ENCODE results near the gene CEACAM20.
"Not testable (repeated sequence)": the region's sequence is repeated elsewhere in the genome, so short reads cannot be mapped to it uniquely, and the experiment has no call there.

CEACAM20 gene

GRCh38 chr19:44549507-44549906, 20.0 kb upstream of the CEACAM20 start:
- no peak for DNase-seq (ENCODE audit: low read depth, low spot score)

GRCh38 chr19:44548736-44549135, 19.3 kb upstream of the CEACAM20 start:
- peak; percentile 46 for DNase-seq (ENCODE audit: low read depth, low spot score)

- DNase-seq (ENCODE audit: low read depth, low spot score) = no peak
Observed at GRCh38 chr19:44544031-44544430, 14.6 kb upstream of the CEACAM20 start.

- no peak for DNase-seq (ENCODE audit: low read depth, low spot score)
Observed at GRCh38 chr19:44542671-44543070, 13.2 kb upstream of the CEACAM20 start.

GRCh38 chr19:44540736-44541135, 11.3 kb upstream of the CEACAM20 start:
- no peak for DNase-seq (ENCODE audit: low read depth, low spot score)

- no peak for DNase-seq (ENCODE audit: low read depth, low spot score)
Observed at GRCh38 chr19:44539991-44540390, 10.5 kb upstream of the CEACAM20 start.

- DNase-seq (ENCODE audit: low read depth, low spot score) = no peak
Observed at GRCh38 chr19:44539236-44539826, 9.9 kb upstream of the CEACAM20 start.

- DNase-seq (ENCODE audit: low read depth, low spot score) = not testable (repeated sequence)
Observed at GRCh38 chr19:44535361-44535760, 5.9 kb upstream of the CEACAM20 start.

GRCh38 chr19:44532819-44533218, 3.3 kb upstream of the CEACAM20 start:
- DNase-seq (ENCODE audit: low read depth, low spot score) = no peak

- DNase-seq (ENCODE audit: low read depth, low spot score) = peak; percentile 26
Observed at GRCh38 chr19:44530777-44531176, 1.3 kb upstream of the CEACAM20 start.

- DNase-seq (ENCODE audit: low read depth, low spot score) = no peak
Observed at GRCh38 chr19:44527554-44527953, 1.9 kb downstream of the CEACAM20 start.

- DNase-seq (ENCODE audit: low read depth, low spot score) = no peak
Observed at GRCh38 chr19:44525721-44526430, 3.6 kb downstream of the CEACAM20 start.

- DNase-seq (ENCODE audit: low read depth, low spot score) = no peak
Observed at GRCh38 chr19:44521370-44521769, 8.1 kb downstream of the CEACAM20 start.

GRCh38 chr19:44517146-44517545, 12.3 kb downstream of the CEACAM20 start:
- no peak for DNase-seq (ENCODE audit: low read depth, low spot score)

GRCh38 chr19:44515907-44516306, 13.6 kb downstream of the CEACAM20 start:
- no peak for DNase-seq (ENCODE audit: low read depth, low spot score)

- DNase-seq (ENCODE audit: low read depth, low spot score) = no peak
Observed at GRCh38 chr19:44515031-44515430, 14.4 kb downstream of the CEACAM20 start.

- DNase-seq (ENCODE audit: low read depth, low spot score) = peak; percentile 44
Observed at GRCh38 chr19:44512326-44513298, 16.9 kb downstream of the CEACAM20 start.

GRCh38 chr19:44509478-44509877, 20.0 kb downstream of the CEACAM20 start:
- no peak for DNase-seq (ENCODE audit: low read depth, low spot score)

- DNase-seq (ENCODE audit: low read depth, low spot score) = peak; percentile 98
Observed at GRCh38 chr19:44499962-44500949, 29.2 kb downstream of the CEACAM20 start, which contains the start of gene ZNF180. TSS of gene ZNF180 (minus strand) at chr19:44500522. CDS start at chr19:44497334, 3,188 bp downstream.

GRCh38 chr19:44499559-44499958, 29.9 kb downstream of the CEACAM20 start:
- DNase-seq (ENCODE audit: low read depth, low spot score) = peak; percentile 3

- no peak for DNase-seq (ENCODE audit: low read depth, low spot score)
Observed at GRCh38 chr19:44498988-44499387, 30.5 kb downstream of the CEACAM20 start.
